IMR-90 (cell line): ENCODE results near the gene USP35. TPM values are rescaled to one million over a fixed set of nuclear protein-coding genes. Genes with fewer than 3 reads are reported as not detected.

ENCODE experiments used
- ATAC-seq: fragments of 200-7000 bp; cut with Tn5 transposase; 2 replicates; pipeline ENCODE4 v1.9.1; 2020; ENCODE audit warnings: low read depth, mild to moderate bottlenecking, moderate library complexity
- BruUV-seq: library from RNA; stranded (reverse); fragments of 400-500 nt; replicated peaks from 2 replicates; lab custom pipeline; 2021; lab: Mats Ljungman, UMichigan
- CTCF ChIA-PET: fragments of 300-600 bp; formaldehyde crosslinking; extraction: SDS; loops from one replicate; lab custom pipeline; 2021; ENCODE audit warnings: antibody characterized with exemption; lab: Yijun Ruan, JAX
- POLR2A ChIA-PET: fragments of 300-600 bp; sonication (Branson Sonifier 250); formaldehyde crosslinking; loops from one replicate; lab custom pipeline; 2022; ENCODE audit warnings: antibody characterized with exemption; ENCODE audit not compliant: unreplicated experiment; lab: Charles Lee
- DNase-seq: peaks from one replicate; pipeline ENCODE4 v3.0.0; 2013
- H2AFZ ChIP-seq: replicated peaks from 2 replicates; pipeline ENCODE3; 2013; ENCODE audit warnings: low read length, mild to moderate bottlenecking; ENCODE audit not compliant: poor library complexity
- H2AK5ac ChIP-seq: 2 replicates; pipeline ENCODE4 v1.6.1; 2013; ENCODE audit warnings: low read depth, low read length, inconsistent platforms
- H2AK9ac ChIP-seq: replicated peaks from 2 replicates; pipeline ENCODE3; 2013; ENCODE audit warnings: mild to moderate bottlenecking, low read depth, low read length, moderate library complexity; ENCODE audit not compliant: poor library complexity
- H2BK120ac ChIP-seq: 2 replicates; pipeline ENCODE4 v1.6.1; 2013; ENCODE audit warnings: low read depth, low read length, inconsistent platforms
- H2BK15ac ChIP-seq: 3 replicates; pipeline ENCODE4 v1.6.1; 2013; ENCODE audit warnings: low read depth, low read length, inconsistent platforms
- H2BK20ac ChIP-seq: 2 replicates; pipeline ENCODE4 v1.6.1; 2013; ENCODE audit warnings: low read depth, mild to moderate bottlenecking, inconsistent platforms, low read length, moderate library complexity
- H2BK5ac ChIP-seq: 2 replicates; pipeline ENCODE4 v1.6.1; 2013; ENCODE audit warnings: mild to moderate bottlenecking, low read depth, low read length, inconsistent platforms; ENCODE audit not compliant: poor library complexity, severe bottlenecking
- H3K14ac ChIP-seq: replicated peaks from 2 replicates; pipeline ENCODE4 v1.6.1; 2013; ENCODE audit warnings: low read depth, low read length, inconsistent platforms
- H3K18ac ChIP-seq: 2 replicates; pipeline ENCODE4 v1.6.1; 2013; ENCODE audit warnings: low read depth, low read length, control low read depth
- H3K23ac ChIP-seq: 2 replicates; pipeline ENCODE4 v1.6.1; 2013; ENCODE audit warnings: low read depth, low read length, inconsistent platforms
- H3K27ac ChIP-seq: 2 replicates; pipeline ENCODE4 v1.5.1; 2013; ENCODE audit warnings: mild to moderate bottlenecking, control low read depth, low read length; ENCODE audit not compliant: insufficient read depth
- H3K27me3 ChIP-seq: 2 replicates; pipeline ENCODE4 v1.6.1; 2013; ENCODE audit warnings: low read length; ENCODE audit not compliant: control insufficient read depth, insufficient read depth
- H3K36me3 ChIP-seq: 2 replicates; pipeline ENCODE4 v1.6.1; 2013; ENCODE audit warnings: low read length, mixed read lengths; ENCODE audit not compliant: control insufficient read depth, insufficient read depth
- H3K4ac ChIP-seq: 2 replicates; pipeline ENCODE4 v1.6.1; 2013; ENCODE audit warnings: low read depth, low read length, inconsistent platforms
- H3K4me1 ChIP-seq: 2 replicates; pipeline ENCODE4 v1.6.1; 2013; ENCODE audit warnings: low read length, mixed read lengths; ENCODE audit not compliant: control insufficient read depth, insufficient read depth
- H3K4me2 ChIP-seq: 2 replicates; pipeline ENCODE4 v1.6.1; 2013; ENCODE audit warnings: low read depth, mild to moderate bottlenecking, control low read depth, low read length, moderate library complexity
- H3K4me3 ChIP-seq: 2 replicates; pipeline ENCODE4 v1.5.1; 2013; ENCODE audit warnings: low read depth, mild to moderate bottlenecking, control low read depth, low read length, moderate library complexity; ENCODE audit not compliant: insufficient read depth
- H3K56ac ChIP-seq: 2 replicates; pipeline ENCODE4 v1.6.1; 2013; ENCODE audit warnings: low read length, inconsistent platforms; ENCODE audit not compliant: insufficient read depth; ENCODE audit errors: extremely low read depth
- H3K79me1 ChIP-seq, 2 experiments: 2 replicates each; pipeline ENCODE4 v1.6.1; 2013; ENCODE audit warnings: low read length in 2 of 2, inconsistent platforms in 1 of 2, low read depth in 1 of 2
- H3K9ac ChIP-seq: 2 replicates; pipeline ENCODE4 v1.6.1; 2013; ENCODE audit warnings: low read depth, low read length, control low read depth
- H3K9me1 ChIP-seq: 2 replicates; pipeline ENCODE4 v1.6.1; 2013; ENCODE audit warnings: low read length, inconsistent platforms; ENCODE audit not compliant: insufficient read depth
- H3K9me3 ChIP-seq: 2 replicates; pipeline ENCODE4 v1.6.1; 2013; ENCODE audit warnings: low read length; ENCODE audit not compliant: control insufficient read depth, insufficient read depth
- H4K20me1 ChIP-seq: 2 replicates; pipeline ENCODE4 v1.6.1; 2013; ENCODE audit warnings: low read length, inconsistent platforms; ENCODE audit not compliant: insufficient read depth
- H4K5ac ChIP-seq: 2 replicates; pipeline ENCODE4 v1.6.1; 2013; ENCODE audit warnings: mild to moderate bottlenecking, low read depth, low read length, control low read depth
- H4K8ac ChIP-seq, 2 experiments: 2 replicates each; pipeline ENCODE4 v1.6.1; 2013; ENCODE audit warnings: low read depth in 2 of 2, low read length in 2 of 2, control low read depth in 1 of 2, inconsistent platforms in 1 of 2
- H4K91ac ChIP-seq: 2 replicates; pipeline ENCODE4 v1.6.1; 2013; ENCODE audit warnings: low read depth, low read length, inconsistent platforms; ENCODE audit not compliant: insufficient read depth
- BHLHE40 ChIP-seq: fragments of 150-350 bp; IDR thresholded peaks from 2 replicates; pipeline ENCODE4 v1.6.1; 2016; ENCODE audit warnings: mild to moderate bottlenecking, low read depth, low read length
- CEBPB ChIP-seq: IDR thresholded peaks from 2 replicates; pipeline ENCODE4 v1.6.1; 2012; ENCODE audit warnings: low read depth, low read length, improper control_type of control experiment
- CHD1 ChIP-seq: IDR thresholded peaks from 2 replicates; pipeline ENCODE4 v1.6.1; 2012; ENCODE audit warnings: low read depth, low read length, improper control_type of control experiment
- MAZ ChIP-seq: IDR thresholded peaks from 2 replicates; pipeline ENCODE4 v1.6.1; 2012; ENCODE audit warnings: low read depth, mild to moderate bottlenecking, low read length, improper control_type of control experiment, moderate library complexity, borderline replicate concordance
- NFE2L2 ChIP-seq: fragments of 150-350 bp; IDR thresholded peaks from 2 replicates; pipeline ENCODE4 v1.6.1; 2016; ENCODE audit warnings: low read depth, mild to moderate bottlenecking, low read length
- POLR2A ChIP-seq: IDR thresholded peaks from 2 replicates; pipeline ENCODE4 v1.6.1; 2012; ENCODE audit warnings: mild to moderate bottlenecking, low read depth, low read length
- RAD21 ChIP-seq: IDR thresholded peaks from 2 replicates; pipeline ENCODE4 v1.6.1; 2012; ENCODE audit warnings: low read length, improper control_type of control experiment
- RFX5 ChIP-seq: IDR thresholded peaks from 2 replicates; pipeline ENCODE4 v1.8.0; 2012; ENCODE audit warnings: low read depth, mild to moderate bottlenecking, low read length, moderate library complexity
- SMC3 ChIP-seq: fragments of 150-350 bp; IDR thresholded peaks from 2 replicates; pipeline ENCODE4 v1.6.1; 2016; ENCODE audit warnings: low read depth, mild to moderate bottlenecking, antibody characterized with exemption, low read length, moderate library complexity
- WGBS, 2 experiments: methylation state at CpG; one replicate each; pipeline versions ENCODE4 v1.1.5 to v1.1.7; 2013; ENCODE audit warnings: missing lambda C conversion rate in 2 of 2; ENCODE audit not compliant: insufficient read length in 1 of 2; ENCODE audit errors: extremely low coverage in 2 of 2; 5-methylcytosine and 5-hydroxymethylcytosine counted together
- dilution Hi-C: fragments of 300-500 bp; cut with HindIII; formaldehyde crosslinking; loops from one replicate; pipeline ENCODE4 v1.14.3; 2018; ENCODE audit warnings: low sequenced_read_pairs; ENCODE audit not compliant: unreplicated experiment
- in situ Hi-C: fragments of 300-500 bp; cut with MboI; formaldehyde crosslinking; loops from 3 replicates; pipeline ENCODE4 v1.14.3; 2019; ENCODE audit warnings: low sequenced_read_pairs, inconsistent platforms, mixed read lengths
- intact Hi-C: fragments of 100-400 bp; cut with micrococcal nuclease; formaldehyde crosslinking; loops from 2 replicates; pipeline ENCODE4 v1.10.0; 2022
- polyA plus RNA-seq, 3 experiments: library from polyadenylated mRNA; depleted of rRNA; stranded (reverse); fragments of >200 nt; gene quantifications; 2 replicates each; pipeline ENCODE4 v1.2.3, GENCODE V29; 2012; ENCODE audit warnings: low replicate concordance in 1 of 3
- total RNA-seq: library from RNA; depleted of rRNA; stranded (reverse); fragments of >200 nt; gene quantifications from 2 replicates; pipeline ENCODE4 v1.2.3, GENCODE V29; 2012
- TF ChIP-seq, protein P1 (sequence below): conservative IDR thresholded peaks from 2 replicates; pipeline ENCODE4 v1.5.1; 2012; ENCODE audit warnings: mild to moderate bottlenecking, low read depth, low read length, improper control_type of control experiment
- TF ChIP-seq, protein P2 (sequence below): fragments of 150-350 bp; IDR thresholded peaks from 2 replicates; pipeline ENCODE4 v1.6.1; 2016; ENCODE audit warnings: low read depth, mild to moderate bottlenecking, low read length, moderate library complexity, borderline replicate concordance

The USP35 gene
- total and polyA plus RNA-seq, 2 of the 4 experiments (the other 2 are of a cell fraction) = 2.7 to 11.3 TPM

DNA sequence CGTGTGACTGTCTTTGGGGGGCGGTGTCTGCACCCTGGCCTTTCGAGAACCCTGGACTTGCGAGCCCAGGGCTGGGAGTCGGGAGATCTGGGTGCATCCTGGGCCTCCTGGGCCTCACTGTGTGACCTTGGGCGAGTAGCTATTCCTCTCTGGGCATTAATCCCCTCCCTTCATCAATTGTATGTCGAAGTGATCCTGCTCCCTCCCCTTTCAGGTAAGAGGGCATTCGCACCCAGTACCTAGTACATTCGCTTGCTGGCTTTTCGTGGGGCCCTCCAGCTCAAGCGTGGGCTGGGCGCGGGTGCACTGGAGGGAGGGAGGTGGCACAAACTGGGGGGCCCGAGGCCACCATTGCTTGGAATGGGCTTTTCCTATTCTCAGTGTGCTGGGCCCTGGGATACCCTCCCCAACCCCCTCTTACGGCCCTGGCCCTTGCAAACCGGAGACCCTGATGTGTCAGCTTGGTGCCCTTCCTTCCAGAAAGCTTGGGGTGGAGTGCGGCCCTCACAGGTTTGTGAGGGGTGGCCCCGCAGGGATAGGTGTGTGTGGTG lies 530 bp downstream of the USP35 start (continued):
- TF ChIP-seq RAD21 = no peak

DNA sequence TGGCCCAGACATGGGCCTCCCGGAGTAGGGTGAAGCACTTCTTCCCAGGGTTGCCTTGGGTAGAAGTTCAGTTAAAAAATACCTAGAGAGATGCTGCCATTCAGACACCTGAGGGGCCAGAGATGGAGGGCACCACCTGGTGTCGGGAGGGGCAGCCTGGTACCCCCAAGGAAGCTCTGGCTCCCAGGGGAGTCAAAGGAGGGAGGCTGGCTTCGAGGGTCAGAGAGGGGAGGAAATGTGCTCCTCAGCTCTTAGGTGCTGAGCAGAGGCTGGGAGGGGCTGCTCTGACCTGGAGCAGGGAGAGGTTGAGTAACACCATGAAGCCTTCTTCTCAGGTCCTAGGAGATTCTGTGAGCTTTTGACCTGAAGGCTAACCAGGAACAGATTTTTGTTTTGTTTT lies 1.1 kb downstream of the USP35 start:
- intact Hi-C loops (loop anchor here (2.0 kb wide), 1 partner anchor 23 kb away; no protein-coding TSS in a partner anchor), in situ Hi-C loops (no loop called here), dilution Hi-C loops (no loop called here)
- H3K4me2 ChIP-seq = peak overlapping the region; percentile 91
- POLR2A ChIA-PET = no interaction called here
- no peak overlapping the region for H2AK5ac ChIP-seq
- WGBS, 2 experiments = no CpG with 5 or more reads among the region's 3 CpGs
- H3K9me3 ChIP-seq = no peaks in the 10 kb centered on the region
- peak overlapping the region; percentile 99 for H2AK9ac ChIP-seq
- H3K27me3 ChIP-seq = no peaks in the 10 kb centered on the region
- no peak overlapping the region for H2BK15ac ChIP-seq
- no TSS peak for BruUV-seq
- H3K4me1 ChIP-seq = peaks cover 16% of the 10 kb centered on the region
- no peak for ATAC-seq
- no peak overlapping the region for H4K91ac ChIP-seq
- H3K56ac ChIP-seq = no peak overlapping the region
- H3K9ac ChIP-seq = peak overlapping the region; percentile 80
- CTCF ChIA-PET = interaction anchor here (1.7 to 1.9 kb wide), 2 partner anchors 40 to 374 kb away, joined by 5 to 6 read pairs; no protein-coding TSS in a partner anchor
- peak overlapping the region; percentile 52 for H2AFZ ChIP-seq
- no peaks in the 10 kb centered on the region for H3K36me3 ChIP-seq
- H3K18ac ChIP-seq = no peak overlapping the region
- DNase-seq = no peak
- no peak overlapping the region for H4K5ac ChIP-seq
- H3K4me3 ChIP-seq = peak overlapping the region; percentile 94
- no peak overlapping the region for H2BK5ac ChIP-seq
- H3K4ac ChIP-seq = no peak overlapping the region; the same call in 1 of the 2 replicates
- TF ChIP-seq, protein P1, sequence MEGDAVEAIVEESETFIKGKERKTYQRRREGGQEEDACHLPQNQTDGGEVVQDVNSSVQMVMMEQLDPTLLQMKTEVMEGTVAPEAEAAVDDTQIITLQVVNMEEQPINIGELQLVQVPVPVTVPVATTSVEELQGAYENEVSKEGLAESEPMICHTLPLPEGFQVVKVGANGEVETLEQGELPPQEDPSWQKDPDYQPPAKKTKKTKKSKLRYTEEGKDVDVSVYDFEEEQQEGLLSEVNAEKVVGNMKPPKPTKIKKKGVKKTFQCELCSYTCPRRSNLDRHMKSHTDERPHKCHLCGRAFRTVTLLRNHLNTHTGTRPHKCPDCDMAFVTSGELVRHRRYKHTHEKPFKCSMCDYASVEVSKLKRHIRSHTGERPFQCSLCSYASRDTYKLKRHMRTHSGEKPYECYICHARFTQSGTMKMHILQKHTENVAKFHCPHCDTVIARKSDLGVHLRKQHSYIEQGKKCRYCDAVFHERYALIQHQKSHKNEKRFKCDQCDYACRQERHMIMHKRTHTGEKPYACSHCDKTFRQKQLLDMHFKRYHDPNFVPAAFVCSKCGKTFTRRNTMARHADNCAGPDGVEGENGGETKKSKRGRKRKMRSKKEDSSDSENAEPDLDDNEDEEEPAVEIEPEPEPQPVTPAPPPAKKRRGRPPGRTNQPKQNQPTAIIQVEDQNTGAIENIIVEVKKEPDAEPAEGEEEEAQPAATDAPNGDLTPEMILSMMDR = no peak
- no peak for TF ChIP-seq MAZ
- TF ChIP-seq NFE2L2 = no peak
- TF ChIP-seq BHLHE40 = no peak
- TF ChIP-seq, protein P2, sequence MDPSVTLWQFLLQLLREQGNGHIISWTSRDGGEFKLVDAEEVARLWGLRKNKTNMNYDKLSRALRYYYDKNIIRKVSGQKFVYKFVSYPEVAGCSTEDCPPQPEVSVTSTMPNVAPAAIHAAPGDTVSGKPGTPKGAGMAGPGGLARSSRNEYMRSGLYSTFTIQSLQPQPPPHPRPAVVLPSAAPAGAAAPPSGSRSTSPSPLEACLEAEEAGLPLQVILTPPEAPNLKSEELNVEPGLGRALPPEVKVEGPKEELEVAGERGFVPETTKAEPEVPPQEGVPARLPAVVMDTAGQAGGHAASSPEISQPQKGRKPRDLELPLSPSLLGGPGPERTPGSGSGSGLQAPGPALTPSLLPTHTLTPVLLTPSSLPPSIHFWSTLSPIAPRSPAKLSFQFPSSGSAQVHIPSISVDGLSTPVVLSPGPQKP = no peak
- TF ChIP-seq CEBPB = no peak
- no peak for TF ChIP-seq RAD21
- no peak for TF ChIP-seq POLR2A
- TF ChIP-seq SMC3 = no peak
- no peak for TF ChIP-seq CHD1
- TF ChIP-seq RFX5 = no peak
- H2BK20ac ChIP-seq = no peak overlapping the region
- H2BK120ac ChIP-seq = no peak overlapping the region
- peaks cover 49 to 88% of the 10 kb centered on the region in 2 experiments for H3K79me1 ChIP-seq
- H3K14ac ChIP-seq = peak overlapping the region; percentile 12; the same call in 1 of the 2 replicates
- peaks cover 25% of the 10 kb centered on the region for H3K9me1 ChIP-seq
- no peak overlapping the region for H3K27ac ChIP-seq
- peak overlapping the region; percentile 49 for H3K23ac ChIP-seq
- no peak overlapping the region for H4K8ac ChIP-seq
- H4K20me1 ChIP-seq = peaks cover 38% of the 10 kb centered on the region
